Inflammatory macrophage treated with lipopolysaccharide for 1 hour (primary cell): ENCODE measurements around the gene DEFB126.
"Not testable (repeated sequence)": the region's sequence is repeated elsewhere in the genome, so short reads cannot be mapped to it uniquely, and the experiment has no call there.

Experiments used
- DNase-seq, 2 donors: peaks; one replicate each; pipeline ENCODE4 v3.0.0-alpha.2; 2020 to 2022

DEFB126 gene

DNA sequence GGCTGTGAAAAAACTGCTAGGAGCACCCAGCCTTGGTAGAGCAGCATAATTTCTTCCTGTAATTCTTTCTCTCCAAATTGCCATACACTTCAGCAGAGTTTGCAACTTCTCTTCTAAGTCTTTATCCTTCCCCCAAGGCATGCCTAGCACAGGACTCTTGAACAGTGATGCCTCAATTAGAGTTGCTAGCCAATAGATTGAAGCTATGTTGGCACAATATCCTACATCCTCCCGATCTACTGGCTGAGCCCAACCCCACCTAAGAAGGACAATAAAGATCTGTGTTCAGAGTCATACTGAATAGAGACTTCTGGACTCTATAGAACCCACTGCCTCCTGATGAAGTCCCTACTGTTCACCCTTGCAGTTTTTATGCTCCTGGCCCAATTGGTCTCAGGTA, at the start of gene DEFB126:
TSS of gene DEFB126 (plus strand) at position 301 of the 400 bp plus-strand sequence. CDS start at position 340, 39 bp downstream.
- DNase-seq = no peak

GRCh38 chr20:93641-94040, 48.7 kb upstream of the DEFB126 start:
- DNase-seq = no peak

DNA sequence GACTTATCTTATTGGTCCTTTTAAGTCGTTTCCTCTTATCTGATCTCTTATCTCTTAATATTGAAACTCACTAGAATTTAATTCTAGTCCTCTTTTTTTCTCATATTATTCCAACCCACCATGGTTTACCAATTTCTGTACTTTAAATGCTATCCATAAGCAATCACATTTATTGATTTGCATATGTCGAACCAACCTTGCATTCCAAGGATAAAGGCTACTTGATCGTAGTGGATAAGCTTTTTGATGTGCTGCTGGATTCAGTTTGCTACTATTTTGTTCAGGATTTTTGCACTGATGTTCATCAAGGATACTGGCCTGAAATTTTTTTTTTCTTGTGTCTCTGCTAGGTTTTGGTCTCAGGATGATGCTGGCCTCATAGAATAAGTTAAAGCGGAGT, 47.2 kb upstream of the DEFB126 start:
- no peak for DNase-seq

- DNase-seq = not testable (repeated sequence)
Measured at GRCh38 chr20:97691-98090, 44.7 kb upstream of the DEFB126 start.

- no peak for DNase-seq
Measured at GRCh38 chr20:101975-102374, 40.4 kb upstream of the DEFB126 start.

DNA sequence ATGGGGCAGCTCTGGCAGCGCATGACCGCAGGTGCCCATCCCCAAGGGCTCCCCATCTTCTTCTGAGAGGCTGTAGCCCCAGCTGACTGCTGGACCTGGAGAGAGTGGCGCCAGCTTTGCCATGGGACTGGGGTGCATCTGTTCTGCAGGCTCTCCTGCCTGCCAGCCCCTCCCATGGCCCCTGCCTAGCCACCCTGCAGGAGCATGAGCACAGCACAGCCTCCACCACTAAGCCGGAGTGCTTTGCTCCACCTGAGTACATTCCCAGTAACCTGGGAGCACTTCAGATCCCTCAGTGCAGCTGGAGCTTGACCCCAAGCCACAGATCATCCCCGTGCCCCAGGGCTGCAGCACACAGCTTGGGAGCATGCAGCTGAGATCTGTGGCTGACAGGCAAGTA, 38.9 kb upstream of the DEFB126 start:
- DNase-seq = no peak

GRCh38 chr20:112396-112795, 30.0 kb upstream of the DEFB126 start:
- DNase-seq = no peak

DNA sequence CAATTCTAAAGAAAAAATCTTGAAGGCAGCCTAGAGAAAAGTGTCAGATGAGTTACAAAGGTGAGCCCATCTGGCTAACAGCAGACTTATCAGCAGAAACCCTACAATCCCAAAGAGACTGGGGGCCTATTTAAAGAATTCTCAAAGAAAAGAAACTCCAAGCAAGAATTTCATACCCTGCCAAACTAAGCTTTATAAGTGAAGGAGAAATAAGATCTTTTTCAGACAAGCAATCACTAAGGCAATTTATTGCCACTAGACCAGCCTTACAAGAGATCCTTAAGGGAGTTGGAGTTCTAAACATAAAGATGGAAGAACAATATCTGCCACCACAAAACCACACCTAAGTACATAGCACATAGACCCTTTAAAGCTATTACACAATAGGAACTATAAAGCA, 24.9 kb upstream of the DEFB126 start:
- DNase-seq = no peak

GRCh38 chr20:129786-130323, 12.5 kb upstream of the DEFB126 start:
- not testable (repeated sequence) for DNase-seq

DNA sequence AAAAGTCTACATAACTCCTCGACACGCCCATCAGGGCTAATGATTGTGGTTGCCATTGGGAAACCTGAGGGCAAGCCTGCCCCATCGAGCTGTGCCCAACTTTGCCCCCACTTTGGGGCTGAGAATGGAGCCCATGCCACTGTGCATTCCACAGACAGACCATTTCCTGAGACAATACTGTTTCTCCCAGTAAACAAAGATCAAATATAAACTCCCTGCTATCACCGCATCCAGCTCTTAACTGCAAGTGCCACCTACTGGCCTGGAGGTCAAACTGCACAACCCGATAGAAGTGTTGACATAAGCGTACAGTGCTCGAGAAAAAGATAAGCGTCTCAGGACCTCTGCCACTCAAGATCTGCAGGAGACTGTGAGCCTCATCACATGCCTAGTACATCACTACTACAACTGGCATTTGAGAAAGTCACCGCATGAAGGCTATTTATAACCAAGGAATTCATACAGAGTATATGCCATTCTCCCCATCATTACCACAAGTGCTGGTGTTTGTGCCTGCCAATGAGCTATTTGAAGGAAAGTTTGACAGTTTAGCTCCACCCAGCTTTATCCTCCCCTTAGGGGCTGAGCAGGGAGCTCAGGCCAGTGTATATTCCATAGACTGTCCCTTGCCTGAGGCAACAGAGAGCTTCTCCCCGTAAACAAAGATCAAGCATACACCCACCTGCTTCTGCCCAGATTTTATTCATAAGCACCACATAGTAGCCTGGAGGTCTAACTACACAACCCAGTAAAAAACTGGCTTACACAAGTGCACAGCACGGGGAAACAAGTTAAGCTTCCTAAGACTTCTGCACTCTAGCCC, 4.5 kb upstream of the DEFB126 start:
- DNase-seq = peak in 1 of 2 donors; percentile 23

- DNase-seq = no peak
Measured at GRCh38 chr20:145877-146276, 3.5 kb downstream of the DEFB126 start.

- no peak for DNase-seq
Measured at GRCh38 chr20:152131-152530, 9.7 kb downstream of the DEFB126 start.

DNA sequence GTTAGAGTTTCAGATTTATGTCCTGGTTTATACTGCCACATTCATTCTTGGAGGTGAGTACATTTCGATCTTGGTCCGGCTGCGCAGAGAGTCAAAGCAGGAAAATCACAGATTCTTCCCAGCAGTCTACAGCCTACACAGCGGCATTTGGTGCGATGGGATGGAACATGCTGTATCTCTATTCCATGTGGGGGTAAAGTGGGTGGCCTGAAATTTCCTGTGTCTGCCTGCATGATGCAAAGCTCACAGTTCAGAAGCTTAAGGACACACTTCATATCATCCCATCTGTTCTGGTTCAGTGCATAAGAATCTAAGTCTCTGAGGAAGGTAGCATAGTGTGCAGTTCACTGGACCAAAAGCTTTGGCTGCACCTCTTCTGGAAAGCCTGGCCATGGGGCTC, 14.8 kb downstream of the DEFB126 start, which contains the start of gene DEFB127:
TSS of gene DEFB127 (plus strand) at position 301 of the 400 bp plus-strand sequence. CDS start at position 392, 91 bp downstream.
- DNase-seq = no peak

GRCh38 chr20:164618-165017, 22.2 kb downstream of the DEFB126 start:
- no peak for DNase-seq

DNA sequence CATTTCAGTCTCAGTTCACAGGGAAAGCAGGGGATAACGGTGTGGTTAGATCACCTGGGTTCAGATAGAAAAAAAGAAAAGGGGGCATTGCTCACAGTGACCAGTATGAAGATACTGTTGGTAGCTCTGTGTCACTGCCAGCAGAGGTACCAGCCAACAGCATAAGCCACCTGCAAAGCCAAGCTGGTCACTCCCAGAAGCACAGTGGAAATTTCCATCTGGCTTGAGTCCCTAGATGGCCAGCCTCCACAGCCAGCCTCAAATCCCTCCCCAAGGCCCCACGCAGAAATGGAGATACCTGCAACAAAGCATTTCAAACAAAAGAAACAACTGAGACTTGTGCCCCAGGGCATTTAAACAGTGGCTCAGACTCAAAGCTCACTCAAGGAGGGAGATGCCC, 26.5 kb downstream of the DEFB126 start:
- DNase-seq = no peak

GRCh38 chr20:184288-184687, 41.9 kb downstream of the DEFB126 start:
- DNase-seq = no peak

DNA sequence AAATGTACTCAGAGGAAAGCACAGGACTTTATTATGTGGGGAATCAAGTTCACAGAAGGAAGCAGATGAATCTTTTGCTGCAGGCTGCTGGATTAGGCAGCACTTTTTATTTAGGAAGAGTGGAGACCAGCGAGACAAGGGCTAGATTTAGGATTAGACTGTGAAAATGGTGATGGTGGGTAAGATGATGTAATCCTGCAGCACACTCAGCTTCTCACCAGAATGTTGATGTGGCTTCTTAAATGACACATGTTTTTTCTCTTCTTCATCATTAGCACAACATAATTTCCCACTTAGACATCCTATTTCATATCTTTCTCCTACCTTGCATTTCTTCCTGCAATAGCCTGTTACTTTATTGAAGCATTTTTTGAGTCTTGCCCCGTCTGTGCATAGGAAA, 45.3 kb downstream of the DEFB126 start:
- DNase-seq = no peak

DNA sequence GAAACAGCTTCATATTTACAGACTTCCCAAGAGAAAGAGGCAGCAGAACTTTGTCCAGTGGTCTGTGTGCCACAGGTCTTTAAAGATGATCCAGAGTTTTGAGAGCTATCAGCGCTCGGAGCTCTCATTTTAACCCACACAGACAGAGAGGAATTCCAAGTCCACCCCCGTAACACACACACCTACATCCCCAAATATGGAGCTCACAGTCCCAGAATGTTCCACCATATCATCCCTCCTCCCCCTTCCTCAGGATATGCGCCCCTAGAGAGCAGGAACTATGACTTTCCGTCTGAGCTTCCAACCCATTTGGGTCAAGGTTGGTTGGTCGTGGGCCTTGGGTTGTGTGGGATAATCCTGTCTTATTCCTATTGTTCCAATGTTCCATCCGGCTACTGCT, 47.2 kb downstream of the DEFB126 start, which contains the start of gene DEFB128:
TSS of gene DEFB128 (minus strand) at position 101 of the 400 bp plus-strand sequence. CDS start at position 13, 88 bp downstream.
- DNase-seq = no peak
